IMR-90 (cell line): ENCODE results near the gene MEGF6. TPM values are rescaled to one million over a fixed set of nuclear protein-coding genes. Genes with fewer than 3 reads are reported as not detected.
A peak's percentile ranks its signal among the peaks of the same experiment; 100 is the strongest.

Source experiments
- ATAC-seq: fragments of 200-7000 bp; cut with Tn5 transposase; 2 replicates; pipeline ENCODE4 v1.9.1; 2020; ENCODE audit warnings: low read depth, mild to moderate bottlenecking, moderate library complexity
- BruUV-seq: library from RNA; stranded (reverse); fragments of 400-500 nt; replicated peaks from 2 replicates; lab custom pipeline; 2021; lab: Mats Ljungman, UMichigan
- CTCF ChIA-PET: fragments of 300-600 bp; formaldehyde crosslinking; extraction: SDS; loops from one replicate; lab custom pipeline; 2021; ENCODE audit warnings: antibody characterized with exemption; lab: Yijun Ruan, JAX
- POLR2A ChIA-PET: fragments of 300-600 bp; sonication (Branson Sonifier 250); formaldehyde crosslinking; loops from one replicate; lab custom pipeline; 2022; ENCODE audit warnings: antibody characterized with exemption; ENCODE audit not compliant: unreplicated experiment; lab: Charles Lee
- DNase-seq: peaks from one replicate; pipeline ENCODE4 v3.0.0; 2013
- H2AFZ ChIP-seq: replicated peaks from 2 replicates; pipeline ENCODE3; 2013; ENCODE audit warnings: low read length, mild to moderate bottlenecking; ENCODE audit not compliant: poor library complexity
- H2AK5ac ChIP-seq: 2 replicates; pipeline ENCODE4 v1.6.1; 2013; ENCODE audit warnings: low read depth, low read length, inconsistent platforms
- H2AK9ac ChIP-seq: replicated peaks from 2 replicates; pipeline ENCODE3; 2013; ENCODE audit warnings: mild to moderate bottlenecking, low read depth, low read length, moderate library complexity; ENCODE audit not compliant: poor library complexity
- H2BK120ac ChIP-seq: 2 replicates; pipeline ENCODE4 v1.6.1; 2013; ENCODE audit warnings: low read depth, low read length, inconsistent platforms
- H2BK15ac ChIP-seq: 3 replicates; pipeline ENCODE4 v1.6.1; 2013; ENCODE audit warnings: low read depth, low read length, inconsistent platforms
- H2BK20ac ChIP-seq: 2 replicates; pipeline ENCODE4 v1.6.1; 2013; ENCODE audit warnings: low read depth, mild to moderate bottlenecking, inconsistent platforms, low read length, moderate library complexity
- H2BK5ac ChIP-seq: 2 replicates; pipeline ENCODE4 v1.6.1; 2013; ENCODE audit warnings: mild to moderate bottlenecking, low read depth, low read length, inconsistent platforms; ENCODE audit not compliant: poor library complexity, severe bottlenecking
- H3K14ac ChIP-seq: replicated peaks from 2 replicates; pipeline ENCODE4 v1.6.1; 2013; ENCODE audit warnings: low read depth, low read length, inconsistent platforms
- H3K18ac ChIP-seq: 2 replicates; pipeline ENCODE4 v1.6.1; 2013; ENCODE audit warnings: low read depth, low read length, control low read depth
- H3K23ac ChIP-seq: 2 replicates; pipeline ENCODE4 v1.6.1; 2013; ENCODE audit warnings: low read depth, low read length, inconsistent platforms
- H3K27ac ChIP-seq: 2 replicates; pipeline ENCODE4 v1.5.1; 2013; ENCODE audit warnings: mild to moderate bottlenecking, control low read depth, low read length; ENCODE audit not compliant: insufficient read depth
- H3K27me3 ChIP-seq: 2 replicates; pipeline ENCODE4 v1.6.1; 2013; ENCODE audit warnings: low read length; ENCODE audit not compliant: control insufficient read depth, insufficient read depth
- H3K36me3 ChIP-seq: 2 replicates; pipeline ENCODE4 v1.6.1; 2013; ENCODE audit warnings: low read length, mixed read lengths; ENCODE audit not compliant: control insufficient read depth, insufficient read depth
- H3K4ac ChIP-seq: 2 replicates; pipeline ENCODE4 v1.6.1; 2013; ENCODE audit warnings: low read depth, low read length, inconsistent platforms
- H3K4me1 ChIP-seq: 2 replicates; pipeline ENCODE4 v1.6.1; 2013; ENCODE audit warnings: low read length, mixed read lengths; ENCODE audit not compliant: control insufficient read depth, insufficient read depth
- H3K4me2 ChIP-seq: 2 replicates; pipeline ENCODE4 v1.6.1; 2013; ENCODE audit warnings: low read depth, mild to moderate bottlenecking, control low read depth, low read length, moderate library complexity
- H3K4me3 ChIP-seq: 2 replicates; pipeline ENCODE4 v1.5.1; 2013; ENCODE audit warnings: low read depth, mild to moderate bottlenecking, control low read depth, low read length, moderate library complexity; ENCODE audit not compliant: insufficient read depth
- H3K56ac ChIP-seq: 2 replicates; pipeline ENCODE4 v1.6.1; 2013; ENCODE audit warnings: low read length, inconsistent platforms; ENCODE audit not compliant: insufficient read depth; ENCODE audit errors: extremely low read depth
- H3K79me1 ChIP-seq, 2 experiments: 2 replicates each; pipeline ENCODE4 v1.6.1; 2013; ENCODE audit warnings: low read length in 2 of 2, inconsistent platforms in 1 of 2, low read depth in 1 of 2
- H3K9ac ChIP-seq: 2 replicates; pipeline ENCODE4 v1.6.1; 2013; ENCODE audit warnings: low read depth, low read length, control low read depth
- H3K9me1 ChIP-seq: 2 replicates; pipeline ENCODE4 v1.6.1; 2013; ENCODE audit warnings: low read length, inconsistent platforms; ENCODE audit not compliant: insufficient read depth
- H3K9me3 ChIP-seq: 2 replicates; pipeline ENCODE4 v1.6.1; 2013; ENCODE audit warnings: low read length; ENCODE audit not compliant: control insufficient read depth, insufficient read depth
- H4K20me1 ChIP-seq: 2 replicates; pipeline ENCODE4 v1.6.1; 2013; ENCODE audit warnings: low read length, inconsistent platforms; ENCODE audit not compliant: insufficient read depth
- H4K5ac ChIP-seq: 2 replicates; pipeline ENCODE4 v1.6.1; 2013; ENCODE audit warnings: mild to moderate bottlenecking, low read depth, low read length, control low read depth
- H4K8ac ChIP-seq, 2 experiments: 2 replicates each; pipeline ENCODE4 v1.6.1; 2013; ENCODE audit warnings: low read depth in 2 of 2, low read length in 2 of 2, control low read depth in 1 of 2, inconsistent platforms in 1 of 2
- H4K91ac ChIP-seq: 2 replicates; pipeline ENCODE4 v1.6.1; 2013; ENCODE audit warnings: low read depth, low read length, inconsistent platforms; ENCODE audit not compliant: insufficient read depth
- BHLHE40 ChIP-seq: fragments of 150-350 bp; IDR thresholded peaks from 2 replicates; pipeline ENCODE4 v1.6.1; 2016; ENCODE audit warnings: mild to moderate bottlenecking, low read depth, low read length
- ELK1 ChIP-seq: fragments of 150-350 bp; IDR thresholded peaks from 2 replicates; pipeline ENCODE4 v1.6.1; 2016; ENCODE audit warnings: low read depth, mild to moderate bottlenecking, low read length, moderate library complexity, borderline replicate concordance
- FOS ChIP-seq: fragments of 150-350 bp; IDR thresholded peaks from 2 replicates; pipeline ENCODE4 v1.6.1; 2016; ENCODE audit warnings: low read depth, low read length
- MAFK ChIP-seq: IDR thresholded peaks from 2 replicates; pipeline ENCODE4 v1.6.1; 2012; ENCODE audit warnings: low read depth, low read length, improper control_type of control experiment
- SMC3 ChIP-seq: fragments of 150-350 bp; IDR thresholded peaks from 2 replicates; pipeline ENCODE4 v1.6.1; 2016; ENCODE audit warnings: low read depth, mild to moderate bottlenecking, antibody characterized with exemption, low read length, moderate library complexity
- WGBS, 2 experiments: methylation state at CpG; one replicate each; pipeline versions ENCODE4 v1.1.5 to v1.1.7; 2013; ENCODE audit warnings: missing lambda C conversion rate in 2 of 2; ENCODE audit not compliant: insufficient read length in 1 of 2; ENCODE audit errors: extremely low coverage in 2 of 2; 5-methylcytosine and 5-hydroxymethylcytosine counted together
- dilution Hi-C: fragments of 300-500 bp; cut with HindIII; formaldehyde crosslinking; loops from one replicate; pipeline ENCODE4 v1.14.3; 2018; ENCODE audit warnings: low sequenced_read_pairs; ENCODE audit not compliant: unreplicated experiment
- in situ Hi-C: fragments of 300-500 bp; cut with MboI; formaldehyde crosslinking; loops from 3 replicates; pipeline ENCODE4 v1.14.3; 2019; ENCODE audit warnings: low sequenced_read_pairs, inconsistent platforms, mixed read lengths
- intact Hi-C: fragments of 100-400 bp; cut with micrococcal nuclease; formaldehyde crosslinking; loops from 2 replicates; pipeline ENCODE4 v1.10.0; 2022
- polyA plus RNA-seq, 3 experiments: library from polyadenylated mRNA; depleted of rRNA; stranded (reverse); fragments of >200 nt; gene quantifications; 2 replicates each; pipeline ENCODE4 v1.2.3, GENCODE V29; 2012; ENCODE audit warnings: low replicate concordance in 1 of 3
- total RNA-seq: library from RNA; depleted of rRNA; stranded (reverse); fragments of >200 nt; gene quantifications from 2 replicates; pipeline ENCODE4 v1.2.3, GENCODE V29; 2012
- TF ChIP-seq, protein P1 (sequence below): fragments of 150-350 bp; IDR thresholded peaks from 2 replicates; pipeline ENCODE4 v1.6.1; 2017; ENCODE audit warnings: mild to moderate bottlenecking, antibody characterized with exemption, low read length, low read depth

The MEGF6 gene
- total and polyA plus RNA-seq, 2 of the 4 experiments (the other 2 are of a cell fraction), result 0.72 to 4.1 TPM

DNA sequence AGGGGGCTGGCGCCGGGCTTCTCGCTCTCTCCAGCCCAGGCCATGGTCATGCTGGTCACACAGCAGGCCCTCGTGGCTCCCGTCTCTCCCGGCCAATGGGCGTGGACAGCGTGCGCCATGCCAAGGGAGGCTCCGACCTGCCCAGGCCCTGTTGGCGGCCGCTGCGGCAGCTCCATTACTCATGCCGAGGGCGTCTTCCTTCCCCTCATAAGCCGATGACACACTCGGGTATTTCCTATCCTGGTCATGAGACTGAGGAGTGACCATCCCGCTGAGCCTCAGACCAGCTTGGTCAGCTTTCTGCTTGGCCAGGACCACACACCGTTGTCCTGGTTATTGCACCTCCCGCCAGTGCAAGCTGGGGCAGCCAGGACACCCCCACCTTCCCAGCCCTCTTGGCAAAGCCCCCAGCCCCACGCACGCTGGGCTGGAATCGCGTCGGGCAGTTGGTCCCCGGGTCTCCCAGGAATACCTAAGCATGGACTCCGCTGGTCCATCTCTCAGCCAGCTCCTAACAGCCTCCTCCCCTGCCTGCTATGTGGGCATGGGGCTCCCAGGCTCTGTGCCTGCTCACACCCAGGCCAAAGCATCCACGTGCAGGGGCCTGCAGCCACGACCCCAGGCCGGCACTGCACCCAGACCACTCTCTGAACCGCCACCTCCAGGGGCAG, 107.0 kb downstream of the MEGF6 start:
- Histone ChIP-seq H2BK20ac (peak overlapping the region; percentile 75; the same call in 1 of the 2 replicates), H3K27me3 (no peaks in the 10 kb centered on the region), H2BK15ac (no peak overlapping the region; the same call in 2 of the 3 replicates), H3K56ac (no peak overlapping the region), H3K79me1 (no peaks in the 10 kb centered on the region), H2AFZ (peak overlapping the region; percentile 79), H3K9me1 (peaks cover 3% of the 10 kb centered on the region; the same call in 1 of the 2 replicates), H3K14ac (peak overlapping the region; percentile 40; the same call in 1 of the 2 replicates), H4K91ac (peak overlapping the region; percentile 66), H3K9me3 (no peaks in the 10 kb centered on the region), H3K4me1 (peaks cover 7% of the 10 kb centered on the region; the same call in 1 of the 2 replicates), H3K27ac (no peak overlapping the region), H2BK120ac (peak overlapping the region; percentile 87), H2BK5ac (peak overlapping the region; percentile 83), H2AK9ac (peak overlapping the region; percentile 8), H3K18ac (no peak overlapping the region; the same call in 1 of the 2 replicates), H3K23ac (peak overlapping the region; percentile 42), H3K4me2 (no peak overlapping the region), H3K4me3 (no peak overlapping the region), H4K8ac (peak overlapping the region in 1 of 2 experiments; percentile 35; a peak in 1 of 4 replicates), H4K20me1 (no peaks in the 10 kb centered on the region), H3K4ac (peak overlapping the region; percentile 75), H2AK5ac (peak overlapping the region; percentile 71; the same call in 1 of the 2 replicates), H3K9ac (no peak overlapping the region), H4K5ac (no peak overlapping the region; the same call in 1 of the 2 replicates), H3K36me3 (no peaks in the 10 kb centered on the region)
- no TSS peak for BruUV-seq
- intact Hi-C loops (loop anchor here (5.0 kb wide), 1 partner anchor 38 kb away; no protein-coding TSS in a partner anchor), in situ Hi-C loops (loop anchor here (5.0 kb wide), 1 partner anchor 48 kb away; no protein-coding TSS in a partner anchor), dilution Hi-C loops (no loop called here)
- ATAC-seq (peak; percentile 84), DNase-seq (peak; percentile 89)
- 71% methylated on average over 6 of the region's 31 CpGs; no CpG with 5 or more reads in 1 of the 2 experiments for WGBS, 2 experiments
- ChIA-PET CTCF (no interaction called here), POLR2A (no interaction called here)
- TF ChIP-seq MAFK, result peak; percentile 30; the same call in 1 of the 2 replicates
- peak; percentile 44; the same call in 1 of the 2 replicates for TF ChIP-seq FOS
- no peak for TF ChIP-seq ELK1
- TF ChIP-seq, protein P1, sequence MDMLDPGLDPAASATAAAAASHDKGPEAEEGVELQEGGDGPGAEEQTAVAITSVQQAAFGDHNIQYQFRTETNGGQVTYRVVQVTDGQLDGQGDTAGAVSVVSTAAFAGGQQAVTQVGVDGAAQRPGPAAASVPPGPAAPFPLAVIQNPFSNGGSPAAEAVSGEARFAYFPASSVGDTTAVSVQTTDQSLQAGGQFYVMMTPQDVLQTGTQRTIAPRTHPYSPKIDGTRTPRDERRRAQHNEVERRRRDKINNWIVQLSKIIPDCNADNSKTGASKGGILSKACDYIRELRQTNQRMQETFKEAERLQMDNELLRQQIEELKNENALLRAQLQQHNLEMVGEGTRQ, result 0 out of 2 replicates have a peak, but pooled peaks have one; percentile 23
- peak; percentile 60 for TF ChIP-seq BHLHE40
- no peak for TF ChIP-seq SMC3
